ENCODE data around the gene MDFIC.

- no peak for TF ChIP-seq CTCF (IDR thresholded peaks at IDR 0.05)
- TF ChIP-seq POLR2A (IDR thresholded peaks at IDR 0.05) = no peak
Observed at GRCh38 chr7:114939484-114940097, 17.7 kb downstream of the MDFIC start.

Measured in thyroid gland (tissue), 4 donors.